ENCODE measurements around the gene P4HTM.

P4HTM gene

DNA sequence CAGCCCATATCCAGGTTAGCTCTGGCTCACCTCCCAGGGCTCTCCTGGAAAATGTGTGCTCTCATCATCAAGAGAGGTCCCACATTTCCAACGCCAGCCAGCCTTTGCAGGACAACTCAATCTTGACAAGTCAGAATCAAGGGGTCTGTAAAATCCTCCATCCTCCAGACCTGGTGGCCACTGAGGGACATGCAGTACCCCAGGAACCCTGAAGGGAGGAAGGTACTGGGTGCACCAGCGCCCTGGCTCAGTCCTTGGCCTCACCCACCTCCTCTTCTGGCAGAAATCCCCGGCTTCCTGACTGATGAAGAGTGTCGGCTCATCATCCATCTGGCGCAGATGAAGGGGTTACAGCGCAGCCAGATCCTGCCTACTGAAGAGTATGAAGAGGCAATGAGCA is 11.1 kb downstream of the P4HTM start:
- Histone ChIP-seq H3K36me3 (replicated peaks in 1 of 2; ENCODE audit: control insufficient read depth in 2 of 2, insufficient read depth in 2 of 2, low read length in 2 of 2) (peaks cover 5 to 9% of the 10 kb centered on the region in 2 donors), H4K8ac (ENCODE audit: low read depth, low read length) (no peak overlapping the region), H3K27ac (replicated peaks; ENCODE audit: low read length) (no peak overlapping the region), H2BK120ac (ENCODE audit: low read depth, low read length) (no peak overlapping the region), H3K23ac (ENCODE audit: low read depth, low read length, poor library complexity) (peak overlapping the region; percentile 59), H2AFZ (ENCODE audit: low read length) (no peak overlapping the region), H3K18ac (ENCODE audit: low read length) (no peak overlapping the region), H2BK5ac (ENCODE audit: low read length) (peak overlapping the region; percentile 84), H2BK15ac (ENCODE audit: low read length) (no peak overlapping the region), H4K91ac (ENCODE audit: low read depth, low read length, poor library complexity) (no peak overlapping the region), H2AK5ac (ENCODE audit: low read depth, low read length) (no peak overlapping the region), H3K14ac (ENCODE audit: low read length) (no peak overlapping the region), H3K27me3 (ENCODE audit: control insufficient read depth in 3 of 3, insufficient read depth in 3 of 3, low read depth in 1 of 3, low read length in 3 of 3) (no peaks in the 10 kb centered on the region), H3K4ac (ENCODE audit: low read length) (no peak overlapping the region), H3K9ac (ENCODE audit: low read depth, low read length, poor library complexity) (peak overlapping the region; percentile 12), H3K4me2 (ENCODE audit: insufficient read depth, low read length, poor library complexity, severe bottlenecking) (no peak overlapping the region), H3K79me1 (ENCODE audit: low read depth, low read length) (peaks cover 4% of the 10 kb centered on the region), H3K4me1 (ENCODE audit: control insufficient read depth in 2 of 2, insufficient read depth in 1 of 2, low read depth in 1 of 2, low read length in 2 of 2) (peaks cover 22 to 31% of the 10 kb centered on the region in 2 donors), H2BK12ac (ENCODE audit: low read length) (no peak overlapping the region), H3K9me3 (replicated peaks in 1 of 2; ENCODE audit: control insufficient read depth in 2 of 2, insufficient read depth in 1 of 2, low read depth in 1 of 2, low read length in 2 of 2) (no peaks in the 10 kb centered on the region), H3K4me3 (ENCODE audit: low read length in 2 of 2) (peak overlapping the region in 1 of 2 donors; percentile 1)
- no CpG with 5 or more reads among the region's 6 CpGs for WGBS, 2 donors (ENCODE audit: extremely low coverage in 2 of 2, insufficient read length in 2 of 2, insufficient replicate concordance in 1 of 2)
- DNase-seq (ENCODE audit: low spot score) = no peak

DNA sequence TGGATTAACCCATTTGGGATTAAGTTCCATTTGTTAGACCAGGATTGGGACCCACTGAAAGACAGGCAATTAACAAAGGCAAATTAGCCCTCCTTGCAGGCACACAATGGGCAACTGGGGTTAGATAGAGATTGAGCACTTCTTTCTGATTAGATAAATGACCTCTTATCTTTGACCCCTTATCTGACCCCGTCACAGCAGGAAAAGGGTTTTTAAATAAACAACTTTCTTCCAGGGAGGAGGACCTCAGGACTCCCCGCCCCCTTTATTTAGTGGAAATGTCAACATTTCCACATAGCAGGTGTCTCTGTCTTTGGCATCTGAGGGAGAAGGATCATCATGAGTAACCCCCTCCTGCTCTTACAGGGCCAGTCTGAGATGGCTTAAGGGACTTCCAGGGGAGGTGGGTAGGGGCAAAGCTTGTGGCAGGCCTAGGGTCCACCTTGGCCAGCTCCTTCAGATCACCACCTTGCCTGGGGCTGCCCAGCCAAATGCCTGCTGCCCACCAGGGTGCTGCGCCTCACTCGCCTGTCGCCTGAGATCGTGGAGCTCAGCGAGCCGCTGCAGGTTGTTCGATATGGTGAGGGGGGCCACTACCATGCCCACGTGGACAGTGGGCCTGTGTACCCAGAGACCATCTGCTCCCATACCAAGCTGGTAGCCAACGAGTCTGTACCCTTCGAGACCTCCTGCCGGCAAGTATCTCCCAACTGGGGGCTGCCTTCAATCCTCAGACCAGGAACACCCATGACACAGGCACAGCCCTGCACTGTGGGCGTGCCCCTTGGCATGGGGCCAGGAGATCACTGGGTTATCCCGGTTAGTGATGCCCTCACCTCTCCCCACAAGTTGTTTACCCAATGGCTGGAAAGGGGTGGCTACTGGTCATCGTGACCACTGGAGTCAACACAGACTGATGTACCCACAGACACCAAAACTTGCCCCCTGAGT is 14.6 kb downstream of the P4HTM start:
- Histone ChIP-seq H3K4me3 (ENCODE audit: low read length in 2 of 2) (no peak overlapping the region), H3K9ac (ENCODE audit: low read depth, low read length, poor library complexity) (no peak overlapping the region), H4K91ac (ENCODE audit: low read depth, low read length, poor library complexity) (no peak overlapping the region), H3K79me1 (ENCODE audit: low read depth, low read length) (peaks cover 10% of the 10 kb centered on the region), H3K27ac (replicated peaks; ENCODE audit: low read length) (no peak overlapping the region), H2BK15ac (ENCODE audit: low read length) (no peak overlapping the region), H2BK5ac (ENCODE audit: low read length) (no peak overlapping the region), H3K4ac (ENCODE audit: low read length) (no peak overlapping the region), H4K8ac (ENCODE audit: low read depth, low read length) (no peak overlapping the region), H3K27me3 (ENCODE audit: control insufficient read depth in 3 of 3, insufficient read depth in 3 of 3, low read depth in 1 of 3, low read length in 3 of 3) (no peaks in the 10 kb centered on the region), H3K9me3 (replicated peaks in 1 of 2; ENCODE audit: control insufficient read depth in 2 of 2, insufficient read depth in 1 of 2, low read depth in 1 of 2, low read length in 2 of 2) (no peaks in the 10 kb centered on the region), H3K23ac (ENCODE audit: low read depth, low read length, poor library complexity) (peak overlapping the region; percentile 66), H3K14ac (ENCODE audit: low read length) (no peak overlapping the region), H2AK5ac (ENCODE audit: low read depth, low read length) (peak overlapping the region; percentile 57), H3K4me2 (ENCODE audit: insufficient read depth, low read length, poor library complexity, severe bottlenecking) (no peak overlapping the region), H3K36me3 (replicated peaks in 1 of 2; ENCODE audit: control insufficient read depth in 2 of 2, insufficient read depth in 2 of 2, low read length in 2 of 2) (peaks cover 6 to 16% of the 10 kb centered on the region in 2 donors), H3K18ac (ENCODE audit: low read length) (no peak overlapping the region), H2AFZ (ENCODE audit: low read length) (no peak overlapping the region), H2BK120ac (ENCODE audit: low read depth, low read length) (no peak overlapping the region), H2BK12ac (ENCODE audit: low read length) (no peak overlapping the region), H3K4me1 (ENCODE audit: control insufficient read depth in 2 of 2, insufficient read depth in 1 of 2, low read depth in 1 of 2, low read length in 2 of 2) (peaks cover 15% of the 10 kb centered on the region in 2 donors)
- no CpG with 5 or more reads among the region's 16 CpGs for WGBS, 2 donors (ENCODE audit: extremely low coverage in 2 of 2, insufficient read length in 2 of 2, insufficient replicate concordance in 1 of 2)
- no peak for DNase-seq (ENCODE audit: low spot score)

DNA sequence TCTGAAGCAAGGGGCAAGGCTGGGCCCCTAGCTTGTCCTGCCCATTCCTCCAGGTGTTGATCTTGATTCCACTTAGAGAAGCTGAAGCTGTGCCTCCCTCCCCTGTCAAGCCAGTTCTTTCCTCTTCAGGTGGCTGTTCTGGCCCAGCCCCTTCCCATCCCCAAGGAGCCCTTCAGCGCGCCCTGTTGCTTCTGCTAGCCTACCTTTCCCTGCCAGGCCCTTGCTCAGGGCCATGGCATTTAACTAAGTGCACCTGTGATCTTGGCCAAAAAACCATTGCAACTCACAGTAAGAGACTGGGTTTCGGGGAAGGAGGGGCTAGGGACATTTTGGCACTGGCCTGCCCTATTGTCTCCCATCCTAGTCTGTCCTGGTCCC is 15.3 kb downstream of the P4HTM start:
- no peaks in the 10 kb centered on the region for H3K9me3 ChIP-seq (replicated peaks in 1 of 2; ENCODE audit: control insufficient read depth in 2 of 2, insufficient read depth in 1 of 2, low read depth in 1 of 2, low read length in 2 of 2)
- no peak overlapping the region for H2BK12ac ChIP-seq (ENCODE audit: low read length)
- H3K27me3 ChIP-seq (ENCODE audit: control insufficient read depth in 3 of 3, insufficient read depth in 3 of 3, low read depth in 1 of 3, low read length in 3 of 3) = no peaks in the 10 kb centered on the region
- no peak overlapping the region for H2BK120ac ChIP-seq (ENCODE audit: low read depth, low read length)
- H3K4me2 ChIP-seq (ENCODE audit: insufficient read depth, low read length, poor library complexity, severe bottlenecking) = no peak overlapping the region
- H4K91ac ChIP-seq (ENCODE audit: low read depth, low read length, poor library complexity) = no peak overlapping the region
- H3K4me3 ChIP-seq (ENCODE audit: low read length in 2 of 2) = no peak overlapping the region
- peak overlapping the region; percentile 39 for H3K9ac ChIP-seq (ENCODE audit: low read depth, low read length, poor library complexity)
- H3K4me1 ChIP-seq (ENCODE audit: control insufficient read depth in 2 of 2, insufficient read depth in 1 of 2, low read depth in 1 of 2, low read length in 2 of 2) = peaks cover 13 to 15% of the 10 kb centered on the region in 2 donors
- peak overlapping the region; percentile 28 for H3K23ac ChIP-seq (ENCODE audit: low read depth, low read length, poor library complexity)
- WGBS, 2 donors (ENCODE audit: extremely low coverage in 2 of 2, insufficient read length in 2 of 2, insufficient replicate concordance in 1 of 2) = no CpG with 5 or more reads among the region's 3 CpGs
- H2AK5ac ChIP-seq (ENCODE audit: low read depth, low read length) = no peak overlapping the region
- H2BK5ac ChIP-seq (ENCODE audit: low read length) = no peak overlapping the region
- no peak for DNase-seq (ENCODE audit: low spot score)
- peaks cover 10% of the 10 kb centered on the region for H3K79me1 ChIP-seq (ENCODE audit: low read depth, low read length)
- no peak overlapping the region for H2BK15ac ChIP-seq (ENCODE audit: low read length)
- H3K36me3 ChIP-seq (replicated peaks in 1 of 2; ENCODE audit: control insufficient read depth in 2 of 2, insufficient read depth in 2 of 2, low read length in 2 of 2) = peaks cover 6 to 21% of the 10 kb centered on the region in 2 donors
- H3K14ac ChIP-seq (ENCODE audit: low read length) = no peak overlapping the region
- no peak overlapping the region for H3K4ac ChIP-seq (ENCODE audit: low read length)
- no peak overlapping the region for H4K8ac ChIP-seq (ENCODE audit: low read depth, low read length)
- H2AFZ ChIP-seq (ENCODE audit: low read length) = no peak overlapping the region
- H3K27ac ChIP-seq (replicated peaks; ENCODE audit: low read length) = no peak overlapping the region
- H3K18ac ChIP-seq (ENCODE audit: low read length) = no peak overlapping the region

DNA sequence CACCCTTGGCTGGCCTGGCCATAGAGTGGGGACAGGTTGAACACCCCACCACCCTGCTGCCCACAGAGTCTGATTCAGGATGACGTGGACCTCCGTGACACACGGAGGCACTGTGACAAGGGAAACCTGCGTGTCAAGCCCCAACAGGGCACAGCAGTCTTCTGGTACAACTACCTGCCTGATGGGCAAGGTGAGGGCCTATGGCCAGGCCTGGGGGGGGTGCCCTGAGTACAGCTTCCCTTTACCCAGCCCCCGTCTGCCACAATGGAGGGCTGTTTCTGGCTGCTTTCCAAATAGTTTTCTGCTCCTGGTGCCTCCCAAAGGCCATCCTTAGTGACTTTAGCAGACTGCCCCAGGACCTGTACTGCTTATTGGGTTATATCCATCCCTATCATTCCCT is 16.0 kb downstream of the P4HTM start:
- H3K4me3 ChIP-seq (ENCODE audit: low read length in 2 of 2) = peak overlapping the region in 1 of 2 donors; percentile 83
- no peak overlapping the region for H3K4me2 ChIP-seq (ENCODE audit: insufficient read depth, low read length, poor library complexity, severe bottlenecking)
- H3K27me3 ChIP-seq (ENCODE audit: control insufficient read depth in 3 of 3, insufficient read depth in 3 of 3, low read depth in 1 of 3, low read length in 3 of 3) = no peaks in the 10 kb centered on the region

More for the DNA sequence above, 16.0 kb downstream of the P4HTM start:
- Histone ChIP-seq H3K79me1 (ENCODE audit: low read depth, low read length) (peaks cover 10% of the 10 kb centered on the region), H4K8ac (ENCODE audit: low read depth, low read length) (no peak overlapping the region), H3K18ac (ENCODE audit: low read length) (no peak overlapping the region), H2BK120ac (ENCODE audit: low read depth, low read length) (no peak overlapping the region), H3K14ac (ENCODE audit: low read length) (no peak overlapping the region), H3K4me1 (ENCODE audit: control insufficient read depth in 2 of 2, insufficient read depth in 1 of 2, low read depth in 1 of 2, low read length in 2 of 2) (peaks cover 13 to 15% of the 10 kb centered on the region in 2 donors), H2BK15ac (ENCODE audit: low read length) (no peak overlapping the region), H3K9me3 (replicated peaks in 1 of 2; ENCODE audit: control insufficient read depth in 2 of 2, insufficient read depth in 1 of 2, low read depth in 1 of 2, low read length in 2 of 2) (no peaks in the 10 kb centered on the region), H2AFZ (ENCODE audit: low read length) (no peak overlapping the region), H2AK5ac (ENCODE audit: low read depth, low read length) (peak overlapping the region; percentile 0), H2BK5ac (ENCODE audit: low read length) (no peak overlapping the region), H3K23ac (ENCODE audit: low read depth, low read length, poor library complexity) (no peak overlapping the region), H3K36me3 (replicated peaks in 1 of 2; ENCODE audit: control insufficient read depth in 2 of 2, insufficient read depth in 2 of 2, low read length in 2 of 2) (peaks cover 6 to 23% of the 10 kb centered on the region in 2 donors), H4K91ac (ENCODE audit: low read depth, low read length, poor library complexity) (no peak overlapping the region), H3K4ac (ENCODE audit: low read length) (no peak overlapping the region), H3K27ac (replicated peaks; ENCODE audit: low read length) (no peak overlapping the region), H2BK12ac (ENCODE audit: low read length) (no peak overlapping the region), H3K9ac (ENCODE audit: low read depth, low read length, poor library complexity) (no peak overlapping the region)
- no peak for DNase-seq (ENCODE audit: low spot score)
- WGBS, 2 donors (ENCODE audit: extremely low coverage in 2 of 2, insufficient read length in 2 of 2, insufficient replicate concordance in 1 of 2) = no CpG with 5 or more reads among the region's 5 CpGs
